Kidney (tissue), 14 donors: ENCODE measurements around the gene P4HB. TPM values are rescaled to one million over a fixed set of nuclear protein-coding genes. Genes with fewer than 3 reads are reported as not detected.

Experiments used
- DNase-seq, 5 donors: peaks; one replicate each; pipeline ENCODE4 v3.0.0-alpha.2; 2013 to 2020
- FAIRE-seq: peaks from 2 replicates; lab custom pipeline; 2012; peaks lifted over from hg19 to GRCh38; lab: Jason Lieb, UNC
- H3K27ac ChIP-seq, 2 donors: one replicate each; pipeline ENCODE4 v1.7.0; 2013; ENCODE audit warnings: low read depth in 2 of 2, low read length in 2 of 2, inconsistent platforms in 1 of 2
- H3K27me3 ChIP-seq: one replicate; pipeline ENCODE4 v1.7.1; 2013; ENCODE audit warnings: low read length, inconsistent platforms; ENCODE audit not compliant: control insufficient read depth, insufficient read depth
- H3K36me3 ChIP-seq, 3 donors: one replicate each; pipeline versions ENCODE4 v1.7.0 to v1.7.1; 2013; ENCODE audit warnings: low read length in 3 of 3, control low read depth in 1 of 3, inconsistent platforms in 1 of 3; ENCODE audit not compliant: insufficient read depth in 3 of 3, control insufficient read depth in 2 of 3
- H3K4me1 ChIP-seq, 3 donors: one replicate each; pipeline versions ENCODE4 v1.7.0 to v1.7.1; 2013; ENCODE audit warnings: low read length in 3 of 3, inconsistent platforms in 1 of 3, low read depth in 1 of 3; ENCODE audit not compliant: control insufficient read depth in 2 of 3, insufficient read depth in 2 of 3
- H3K4me3 ChIP-seq, 3 donors: one replicate each; pipeline versions ENCODE4 v1.7.0 to v1.8.1; 2013; ENCODE audit warnings: low read length in 3 of 3, control low read depth in 1 of 3, inconsistent platforms in 1 of 3
- H3K9ac ChIP-seq, 3 donors: one replicate each; pipeline versions ENCODE4 v1.7.0 to v1.7.1; 2013; ENCODE audit warnings: low read length in 3 of 3, control low read depth in 1 of 3, inconsistent platforms in 1 of 3
- H3K9me3 ChIP-seq, 3 donors: one replicate each; pipeline versions ENCODE4 v1.7.0 to v1.7.1; 2013; ENCODE audit warnings: low read length in 3 of 3, control low read depth in 1 of 3, inconsistent platforms in 1 of 3; ENCODE audit not compliant: control insufficient read depth in 2 of 3, insufficient read depth in 1 of 3
- CTCF ChIP-seq: IDR thresholded peaks from 3 replicates; pipeline ENCODE4 v1.5.1; 2012; ENCODE audit warnings: mild to moderate bottlenecking, moderate library complexity, borderline replicate concordance; ENCODE audit not compliant: insufficient read depth; ENCODE audit errors: extremely low read depth
- intact Hi-C: fragments of 100-400 bp; cut with DNase I; formaldehyde crosslinking; loops from one replicate; pipeline ENCODE4 v1.11.1; 2022
- polyA plus RNA-seq: library from polyadenylated mRNA; stranded (reverse); fragments of 350-450 nt; fragmentation: Illumina TruSeq; extraction: RNeasy Lipid Tissue Mini Kit (QIAGEN cat#74804); gene quantifications from one replicate; pipeline ENCODE4 v1.2.3, GENCODE V29; 2014; ENCODE audit warnings: low read depth, low replicate concordance; ENCODE audit not compliant: insufficient read depth
- total RNA-seq: library from RNA; stranded (reverse); fragmentation: NEBNext Ultra II Directional; extraction: Animal tissue kit (Norgen Biotek cat#: 25700); gene quantifications from one replicate; pipeline ENCODE4 v1.2.1, GENCODE V29; 2021
- donor health status: control.
- donor health status: control.
- donor health status: control.
- donor health status: control.
- donor health status: control.
- donor health status: DM: yes; HTN: yes; CAD: no.
- donor health status: Normal renal cell carcinoma (clear cell type).

The P4HB gene
- total and polyA plus RNA-seq, 2 donors from 2014 or later: 411 to 482 TPM

GRCh38 chr17:81825841-81826466 is 34.4 kb downstream of the P4HB start:
- DNase-seq: no peak
- H3K36me3 ChIP-seq: no peaks in the 10 kb centered on the region
- peaks cover 0 to 20% (median 0%) of the 10 kb centered on the region in 3 donors for H3K4me1 ChIP-seq
- no peak for FAIRE-seq
- H3K9ac ChIP-seq: no peak overlapping the region
- intact Hi-C loops: no loop called here
- no peak for TF ChIP-seq CTCF
- H3K27me3 ChIP-seq: no peaks in the 10 kb centered on the region
- no peak overlapping the region for H3K4me3 ChIP-seq
- H3K27ac ChIP-seq: no peak overlapping the region
- H3K9me3 ChIP-seq: no peaks in the 10 kb centered on the region

GRCh38 chr17:81824595-81824994 is 35.7 kb downstream of the P4HB start:
- no peak overlapping the region for H3K9ac ChIP-seq
- DNase-seq: no peak
- H3K9me3 ChIP-seq: no peaks in the 10 kb centered on the region
- no peak overlapping the region for H3K27ac ChIP-seq
- FAIRE-seq: no peak
- H3K36me3 ChIP-seq: no peaks in the 10 kb centered on the region
- intact Hi-C loops: no loop called here
- H3K4me1 ChIP-seq: peaks cover 0 to 20% (median 0%) of the 10 kb centered on the region in 3 donors
- TF ChIP-seq CTCF: no peak
- H3K27me3 ChIP-seq: no peaks in the 10 kb centered on the region
- H3K4me3 ChIP-seq: no peak overlapping the region

GRCh38 chr17:81823820-81824550 is 36.4 kb downstream of the P4HB start:
- peak in 3 of 5 donors; percentile 58 to 65 (median 62) for DNase-seq
- Histone ChIP-seq H3K9me3 (no peaks in the 10 kb centered on the region), H3K36me3 (no peaks in the 10 kb centered on the region), H3K27me3 (no peaks in the 10 kb centered on the region), H3K27ac (no peak overlapping the region), H3K9ac (no peak overlapping the region), H3K4me1 (peaks cover 0 to 20% (median 0%) of the 10 kb centered on the region in 3 donors), H3K4me3 (no peak overlapping the region)
- intact Hi-C loops: no loop called here
- FAIRE-seq: no peak
- TF ChIP-seq CTCF: no peak
